ENCODE measurements around the gene KCNN3. TPM values are rescaled to one million over a fixed set of nuclear protein-coding genes. Genes with fewer than 3 reads are reported as not detected.

The KCNN3 gene
- total and polyA plus RNA-seq, 2 of the 13 experiments (the other 11 are each of a cell fraction or from before 2014, with no cell fraction given) = not detected

DNA sequence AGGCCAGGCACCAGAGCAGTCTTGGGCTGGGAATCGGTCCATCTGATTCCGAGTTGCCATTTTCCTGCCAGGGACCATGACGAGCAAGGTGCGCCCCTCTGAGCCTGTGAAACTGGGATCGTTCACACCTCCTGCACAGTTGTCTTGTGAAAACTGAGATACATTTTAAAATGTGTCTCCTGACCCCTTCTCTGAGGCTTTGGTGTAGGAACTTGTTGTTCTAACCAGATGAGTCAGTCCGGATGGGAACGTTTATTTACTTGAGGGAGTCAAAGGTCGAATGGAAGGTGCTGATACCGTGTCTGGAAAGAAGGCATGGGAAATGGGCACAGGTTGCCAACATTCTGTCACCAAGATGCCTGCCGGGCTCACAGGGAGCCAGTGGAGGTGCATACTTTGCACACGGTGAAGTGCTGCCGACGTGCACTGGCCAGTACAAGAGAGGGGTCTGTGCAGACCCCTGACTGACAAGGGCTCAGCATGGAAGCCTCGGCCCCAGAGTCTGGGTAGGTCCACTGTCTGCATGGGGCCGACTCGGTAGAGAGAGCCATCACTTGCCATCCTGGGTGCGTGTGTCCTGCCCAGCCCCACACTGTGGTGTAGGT lies 7.4 kb upstream of the KCNN3 start (continued):
- TF ChIP-seq, protein P1, sequence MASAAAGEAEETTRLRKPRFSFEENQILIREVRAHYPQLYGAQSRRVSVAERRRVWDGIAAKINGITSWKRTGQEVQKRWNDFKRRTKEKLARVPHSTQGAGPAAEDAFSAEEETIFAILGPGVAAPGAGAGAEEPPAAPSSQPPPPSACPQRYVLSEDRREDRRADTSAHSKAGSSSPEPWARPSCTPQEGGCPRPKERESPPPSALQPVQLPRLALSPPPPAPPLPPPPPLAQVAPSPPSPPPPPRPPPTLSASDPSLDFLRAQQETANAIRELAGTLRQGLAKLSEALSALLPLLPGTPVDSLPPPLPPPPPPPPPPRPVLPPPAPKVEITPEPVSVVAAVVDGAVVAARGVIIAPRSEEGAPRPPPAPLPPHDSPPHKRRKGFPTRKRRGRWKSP (CRISPR knock-in tag; IDR thresholded peaks at IDR 0.05) = no peak
- TF ChIP-seq DNMT3B (CRISPR knock-in tag; conservative IDR thresholded peaks at IDR 0.05) (0 out of 2 replicates have a peak, but pooled peaks have one; percentile 66), ZNF678 (CRISPR knock-in tag; IDR thresholded peaks at IDR 0.05) (no peak), TBX3 (IDR thresholded peaks at IDR 0.05; ENCODE audit: borderline replicate concordance) (no peak), KLF6 (CRISPR knock-in tag; IDR thresholded peaks at IDR 0.05) (no peak), MLLT10 (CRISPR knock-in tag; IDR thresholded peaks at IDR 0.05) (no peak), THAP11 (CRISPR knock-in tag; IDR thresholded peaks at IDR 0.05) (peak; percentile 28; the same call in 1 of the 2 replicates), ARNT (IDR thresholded peaks at IDR 0.05) (no peak), MTA1 (CRISPR knock-in tag; IDR thresholded peaks at IDR 0.05; ENCODE audit: borderline replicate concordance) (no peak), RXRA (CRISPR knock-in tag; IDR thresholded peaks at IDR 0.05) (peak; percentile 25; the same call in 1 of the 2 replicates)
- TF ChIP-seq, protein P2, sequence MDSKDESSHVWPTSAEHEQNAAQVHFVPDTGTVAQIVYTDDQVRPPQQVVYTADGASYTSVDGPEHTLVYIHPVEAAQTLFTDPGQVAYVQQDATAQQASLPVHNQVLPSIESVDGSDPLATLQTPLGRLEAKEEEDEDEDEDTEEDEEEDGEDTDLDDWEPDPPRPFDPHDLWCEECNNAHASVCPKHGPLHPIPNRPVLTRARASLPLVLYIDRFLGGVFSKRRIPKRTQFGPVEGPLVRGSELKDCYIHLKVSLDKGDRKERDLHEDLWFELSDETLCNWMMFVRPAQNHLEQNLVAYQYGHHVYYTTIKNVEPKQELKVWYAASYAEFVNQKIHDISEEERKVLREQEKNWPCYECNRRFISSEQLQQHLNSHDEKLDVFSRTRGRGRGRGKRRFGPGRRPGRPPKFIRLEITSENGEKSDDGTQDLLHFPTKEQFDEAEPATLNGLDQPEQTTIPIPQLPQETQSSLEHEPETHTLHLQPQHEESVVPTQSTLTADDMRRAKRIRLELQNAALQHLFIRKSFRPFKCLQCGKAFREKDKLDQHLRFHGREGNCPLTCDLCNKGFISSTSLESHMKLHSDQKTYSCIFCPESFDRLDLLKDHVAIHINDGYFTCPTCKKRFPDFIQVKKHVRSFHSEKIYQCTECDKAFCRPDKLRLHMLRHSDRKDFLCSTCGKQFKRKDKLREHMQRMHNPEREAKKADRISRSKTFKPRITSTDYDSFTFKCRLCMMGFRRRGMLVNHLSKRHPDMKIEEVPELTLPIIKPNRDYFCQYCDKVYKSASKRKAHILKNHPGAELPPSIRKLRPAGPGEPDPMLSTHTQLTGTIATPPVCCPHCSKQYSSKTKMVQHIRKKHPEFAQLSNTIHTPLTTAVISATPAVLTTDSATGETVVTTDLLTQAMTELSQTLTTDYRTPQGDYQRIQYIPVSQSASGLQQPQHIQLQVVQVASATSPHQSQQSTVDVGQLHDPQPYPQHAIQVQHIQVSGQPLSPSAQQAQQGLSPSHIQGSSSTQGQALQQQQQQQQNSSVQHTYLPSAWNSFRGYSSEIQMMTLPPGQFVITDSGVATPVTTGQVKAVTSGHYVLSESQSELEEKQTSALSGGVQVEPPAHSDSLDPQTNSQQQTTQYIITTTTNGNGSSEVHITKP (CRISPR knock-in tag; IDR thresholded peaks at IDR 0.05; ENCODE audit: low read depth) = 0 out of 2 replicates have a peak, but pooled peaks have one; percentile 17
- TF ChIP-seq, protein P3, sequence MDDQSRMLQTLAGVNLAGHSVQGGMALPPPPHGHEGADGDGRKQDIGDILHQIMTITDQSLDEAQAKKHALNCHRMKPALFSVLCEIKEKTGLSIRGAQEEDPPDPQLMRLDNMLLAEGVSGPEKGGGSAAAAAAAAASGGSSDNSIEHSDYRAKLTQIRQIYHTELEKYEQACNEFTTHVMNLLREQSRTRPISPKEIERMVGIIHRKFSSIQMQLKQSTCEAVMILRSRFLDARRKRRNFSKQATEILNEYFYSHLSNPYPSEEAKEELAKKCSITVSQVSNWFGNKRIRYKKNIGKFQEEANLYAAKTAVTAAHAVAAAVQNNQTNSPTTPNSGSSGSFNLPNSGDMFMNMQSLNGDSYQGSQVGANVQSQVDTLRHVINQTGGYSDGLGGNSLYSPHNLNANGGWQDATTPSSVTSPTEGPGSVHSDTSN (CRISPR knock-in tag; IDR thresholded peaks at IDR 0.05; ENCODE audit: borderline replicate concordance) = no peak
- TF ChIP-seq, protein P4, sequence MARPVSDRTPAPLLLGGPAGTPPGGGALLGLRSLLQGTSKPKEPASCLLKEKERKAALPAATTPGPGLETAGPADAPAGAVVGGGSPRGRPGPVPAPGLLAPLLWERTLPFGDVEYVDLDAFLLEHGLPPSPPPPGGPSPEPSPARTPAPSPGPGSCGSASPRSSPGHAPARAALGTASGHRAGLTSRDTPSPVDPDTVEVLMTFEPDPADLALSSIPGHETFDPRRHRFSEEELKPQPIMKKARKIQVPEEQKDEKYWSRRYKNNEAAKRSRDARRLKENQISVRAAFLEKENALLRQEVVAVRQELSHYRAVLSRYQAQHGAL (CRISPR knock-in tag; IDR thresholded peaks at IDR 0.05; ENCODE audit: not compliant biosample characterization) = no peak
- TF ChIP-seq, protein P5, sequence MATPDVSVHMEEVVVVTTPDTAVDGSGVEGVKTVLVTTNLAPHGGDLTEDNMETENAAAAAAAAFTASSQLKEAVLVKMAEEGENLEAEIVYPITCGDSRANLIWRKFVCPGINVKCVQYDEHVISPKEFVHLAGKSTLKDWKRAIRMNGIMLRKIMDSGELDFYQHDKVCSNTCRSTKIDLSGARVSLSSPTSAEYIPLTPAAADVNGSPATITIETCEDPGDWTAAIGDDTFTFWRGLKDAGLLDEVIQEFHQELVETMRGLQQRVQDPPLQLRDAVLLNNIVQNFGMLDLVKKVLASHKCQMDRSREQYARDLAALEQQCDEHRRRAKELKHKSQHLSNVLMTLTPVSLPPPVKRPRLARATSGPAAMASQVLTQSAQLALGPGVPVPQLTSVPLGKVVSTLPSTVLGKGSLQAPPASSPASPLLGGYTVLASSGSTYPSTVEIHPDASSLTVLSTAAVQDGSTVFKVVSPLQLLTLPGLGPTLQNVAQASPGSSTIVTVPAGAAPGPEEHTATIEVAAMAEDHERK (CRISPR knock-in tag; IDR thresholded peaks at IDR 0.05; ENCODE audit: low read depth) = no peak
- TF ChIP-seq, protein P6, sequence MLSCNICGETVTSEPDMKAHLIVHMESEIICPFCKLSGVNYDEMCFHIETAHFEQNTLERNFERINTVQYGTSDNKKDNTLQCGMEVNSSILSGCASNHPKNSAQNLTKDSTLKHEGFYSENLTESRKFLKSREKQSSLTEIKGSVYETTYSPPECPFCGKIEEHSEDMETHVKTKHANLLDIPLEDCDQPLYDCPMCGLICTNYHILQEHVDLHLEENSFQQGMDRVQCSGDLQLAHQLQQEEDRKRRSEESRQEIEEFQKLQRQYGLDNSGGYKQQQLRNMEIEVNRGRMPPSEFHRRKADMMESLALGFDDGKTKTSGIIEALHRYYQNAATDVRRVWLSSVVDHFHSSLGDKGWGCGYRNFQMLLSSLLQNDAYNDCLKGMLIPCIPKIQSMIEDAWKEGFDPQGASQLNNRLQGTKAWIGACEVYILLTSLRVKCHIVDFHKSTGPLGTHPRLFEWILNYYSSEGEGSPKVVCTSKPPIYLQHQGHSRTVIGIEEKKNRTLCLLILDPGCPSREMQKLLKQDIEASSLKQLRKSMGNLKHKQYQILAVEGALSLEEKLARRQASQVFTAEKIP (CRISPR knock-in tag; IDR thresholded peaks at IDR 0.05; ENCODE audit: borderline replicate concordance) = no peak
- TF ChIP-seq, protein P7, sequence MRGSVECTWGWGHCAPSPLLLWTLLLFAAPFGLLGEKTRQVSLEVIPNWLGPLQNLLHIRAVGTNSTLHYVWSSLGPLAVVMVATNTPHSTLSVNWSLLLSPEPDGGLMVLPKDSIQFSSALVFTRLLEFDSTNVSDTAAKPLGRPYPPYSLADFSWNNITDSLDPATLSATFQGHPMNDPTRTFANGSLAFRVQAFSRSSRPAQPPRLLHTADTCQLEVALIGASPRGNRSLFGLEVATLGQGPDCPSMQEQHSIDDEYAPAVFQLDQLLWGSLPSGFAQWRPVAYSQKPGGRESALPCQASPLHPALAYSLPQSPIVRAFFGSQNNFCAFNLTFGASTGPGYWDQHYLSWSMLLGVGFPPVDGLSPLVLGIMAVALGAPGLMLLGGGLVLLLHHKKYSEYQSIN (CRISPR knock-in tag; IDR thresholded peaks at IDR 0.05; ENCODE audit: borderline replicate concordance) = no peak
- TF ChIP-seq, protein P8, sequence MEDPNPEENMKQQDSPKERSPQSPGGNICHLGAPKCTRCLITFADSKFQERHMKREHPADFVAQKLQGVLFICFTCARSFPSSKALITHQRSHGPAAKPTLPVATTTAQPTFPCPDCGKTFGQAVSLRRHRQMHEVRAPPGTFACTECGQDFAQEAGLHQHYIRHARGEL (CRISPR knock-in tag; IDR thresholded peaks at IDR 0.05) = no peak

Data from HepG2 (cell line).